Endothelial cell of umbilical vein (primary cell): ENCODE measurements around the gene RAD51B. TPM values are rescaled to one million over a fixed set of nuclear protein-coding genes. Genes with fewer than 3 reads are reported as not detected.

Source experiments
- BruUV-seq: library from RNA; stranded (reverse); fragments of 400-500 nt; replicated peaks from 2 replicates; lab custom pipeline; 2021; lab: Mats Ljungman, UMichigan
- CTCF ChIA-PET: fragments of 300-600, 350-600 bp; sonication (Branson Sonifier 250); formaldehyde crosslinking; loops from one replicate; lab custom pipeline; 2021; ENCODE audit warnings: antibody characterized with exemption, inconsistent platforms; lab: Charles Lee
- POLR2A ChIA-PET: fragments of 300-600, 350-600 bp; sonication (Branson Sonifier 250); formaldehyde crosslinking; loops from one replicate; lab custom pipeline; 2021; ENCODE audit warnings: antibody characterized with exemption, inconsistent platforms; lab: Charles Lee
- DNase-seq: peaks from one replicate; pipeline ENCODE4 v3.0.0-alpha.2; 2011; ENCODE audit warnings: low read depth, low spot score
- FAIRE-seq: peaks from 2 replicates; lab custom pipeline; 2011; peaks lifted over from hg19 to GRCh38; lab: Jason Lieb, UNC
- H2AFZ ChIP-seq: 2 replicates; pipeline ENCODE4 v1.6.0; 2012; ENCODE audit warnings: low read depth, low read length, control low read depth, inconsistent platforms
- H3K27ac ChIP-seq: 2 replicates; pipeline ENCODE4 v1.5.1; 2011; ENCODE audit warnings: low read depth, mild to moderate bottlenecking, control low read depth, low read length, moderate library complexity; ENCODE audit not compliant: insufficient read depth
- H3K27me3 ChIP-seq, 2 experiments: 2 replicates each; pipeline versions ENCODE4 v1.6.0 to v1.6.1; 2011; ENCODE audit warnings: low read length in 2 of 2, mixed read lengths in 1 of 2; ENCODE audit not compliant: control insufficient read depth in 2 of 2, insufficient read depth in 2 of 2
- H3K36me3 ChIP-seq, 2 experiments: 2 replicates in 1 of 2; 3 replicates in 1 of 2; pipeline ENCODE4 v1.5.1; 2011; ENCODE audit warnings: low read length in 2 of 2, mild to moderate bottlenecking in 1 of 2, moderate library complexity in 1 of 2; ENCODE audit not compliant: control insufficient read depth in 2 of 2, insufficient read depth in 2 of 2; ENCODE audit errors: extremely low read depth in 1 of 2
- H3K4me1 ChIP-seq: 3 replicates; pipeline ENCODE4 v1.5.1; 2011; ENCODE audit warnings: mild to moderate bottlenecking, low read length; ENCODE audit not compliant: control insufficient read depth, insufficient read depth; ENCODE audit errors: extremely low read depth
- H3K4me2 ChIP-seq: 2 replicates; pipeline ENCODE4 v1.6.1; 2011; ENCODE audit warnings: low read length, control low read depth, mixed read lengths; ENCODE audit not compliant: insufficient read depth
- H3K4me3 ChIP-seq, 3 experiments: fragments of 200-600 bp in 1 of 3; sonication (generic), shearing (Covaris generic) in 1 of 3; replicated peaks in 1 of 3; 2 replicates each; pipeline ENCODE4 v1.5.1; 2011 to 2016; ENCODE audit warnings: control low read depth in 3 of 3, low read length in 3 of 3, mild to moderate bottlenecking in 2 of 3, inconsistent platforms in 1 of 3, low read depth in 1 of 3, moderate library complexity in 1 of 3; ENCODE audit not compliant: insufficient read depth in 1 of 3
- H3K79me2 ChIP-seq: 2 replicates; pipeline ENCODE4 v1.6.0; 2012; ENCODE audit warnings: low read length, inconsistent platforms; ENCODE audit not compliant: control insufficient read depth, insufficient read depth
- H3K9ac ChIP-seq: replicated peaks from 2 replicates; pipeline ENCODE3; 2011; ENCODE audit warnings: low read length, control low read depth; ENCODE audit not compliant: insufficient read depth; ENCODE audit errors: extremely low read depth
- H3K9me1 ChIP-seq: replicated peaks from 3 replicates; pipeline ENCODE4 v1.6.0; 2011; ENCODE audit warnings: mild to moderate bottlenecking, low read length; ENCODE audit not compliant: control insufficient read depth, insufficient read depth; ENCODE audit errors: extremely low read depth
- H3K9me3 ChIP-seq: replicated peaks from 2 replicates; pipeline ENCODE4 v1.5.1; 2012; ENCODE audit warnings: low read length, inconsistent platforms; ENCODE audit not compliant: control insufficient read depth, insufficient read depth
- H4K20me1 ChIP-seq: replicated peaks from 2 replicates; pipeline ENCODE3; 2011; ENCODE audit warnings: mild to moderate bottlenecking, low read length; ENCODE audit not compliant: control insufficient read depth, insufficient read depth; ENCODE audit errors: extremely low read depth
- CTCF ChIP-seq, 2 donors: IDR thresholded peaks; 1 replicate in 1 of 2; 2 replicates in 1 of 2; pipeline ENCODE4 v1.5.1; 2011; ENCODE audit warnings: low read length in 2 of 2, mild to moderate bottlenecking in 2 of 2, moderate library complexity in 2 of 2, control low read depth in 1 of 2, inconsistent platforms in 1 of 2, low read depth in 1 of 2; ENCODE audit not compliant: insufficient read depth in 1 of 2; ENCODE audit errors: extremely low read depth in 1 of 2
- EZH2 ChIP-seq: IDR thresholded peaks from 2 replicates; pipeline ENCODE4 v1.6.1; 2012; ENCODE audit warnings: borderline replicate concordance, low read depth, mild to moderate bottlenecking, moderate library complexity, low read length, inconsistent platforms; ENCODE audit not compliant: severe bottlenecking
- FOS ChIP-seq: IDR thresholded peaks from 2 replicates; pipeline ENCODE4 v1.6.1; 2011; ENCODE audit warnings: mild to moderate bottlenecking, low read length, moderate library complexity, borderline replicate concordance; ENCODE audit not compliant: insufficient read depth
- GATA2 ChIP-seq: IDR thresholded peaks from 2 replicates; pipeline ENCODE4 v1.7.0; 2011; ENCODE audit warnings: low read depth, mild to moderate bottlenecking, moderate library complexity, mixed read lengths, low read length; ENCODE audit not compliant: insufficient read length, insufficient read depth
- JUN ChIP-seq: IDR thresholded peaks from 2 replicates; pipeline ENCODE4 v1.6.1; 2011; ENCODE audit warnings: borderline replicate concordance, low read depth; ENCODE audit not compliant: insufficient read length, insufficient read depth
- MAX ChIP-seq: IDR thresholded peaks from 2 replicates; pipeline ENCODE4 v1.6.1; 2011; ENCODE audit not compliant: insufficient read depth, insufficient read length
- MYC ChIP-seq: IDR thresholded peaks from one replicate; pipeline ENCODE4 v1.6.1; 2011; ENCODE audit warnings: mild to moderate bottlenecking, low read depth, low read length
- POLR2A ChIP-seq: IDR thresholded peaks from 2 replicates; pipeline ENCODE4 v1.6.1; 2012; ENCODE audit warnings: low read depth, mild to moderate bottlenecking, control low read depth, low read length
- POLR2AphosphoS5 ChIP-seq: IDR thresholded peaks from 2 replicates; pipeline ENCODE4 v1.6.1; 2012; ENCODE audit warnings: low read depth, mild to moderate bottlenecking, control low read depth, low read length, moderate library complexity; ENCODE audit not compliant: insufficient read depth
- dilution Hi-C: fragments of 300-500 bp; cut with MboI; formaldehyde crosslinking; loops from one replicate; pipeline ENCODE4 v1.15.0; 2019; ENCODE audit warnings: low sequenced_read_pairs; ENCODE audit not compliant: extremely low pct_ligation_motif_present
- intact Hi-C: fragments of 100-400 bp; cut with micrococcal nuclease; formaldehyde crosslinking; loops from one replicate; pipeline ENCODE4 v1.10.0; 2022
- polyA plus RNA-seq, 4 experiments: library from polyadenylated mRNA; depleted of rRNA in 3 of 4; stranded (reverse) in 3 of 4; unstranded in 1 of 4; fragments of >200 nt; gene quantifications; 2 replicates each; pipeline versions ENCODE4 v1.2.1 to v1.2.3, GENCODE V29; 2011 to 2012; ENCODE audit warnings: missing spikeins in 1 of 4
- total RNA-seq: library from RNA; stranded (reverse); gene quantifications from 2 replicates; pipeline ENCODE4 v1.2.3, GENCODE V29; 2021

RAD51B gene
- total and polyA plus RNA-seq, 2 donors (not counting 3 experiments of a cell fraction or from before 2014, with no cell fraction given): 3.9 to 19.0 TPM

- no peak overlapping the region for H2AFZ ChIP-seq
- no peaks in the 10 kb centered on the region for H3K36me3 ChIP-seq
- dilution Hi-C loops (no loop called here), intact Hi-C loops (loop anchor here (5.0 kb wide), 1 partner anchor 80 kb away; no protein-coding TSS in a partner anchor)
- CTCF ChIA-PET: no interaction called here
- H3K4me3 ChIP-seq: no peak overlapping the region
- H3K4me2 ChIP-seq: no peak overlapping the region
- H3K79me2 ChIP-seq: no peaks in the 10 kb centered on the region
- POLR2A ChIA-PET: no interaction called here
- no peak for DNase-seq
- H3K27me3 ChIP-seq: no peaks in the 10 kb centered on the region
- no peaks in the 10 kb centered on the region for H3K9me1 ChIP-seq
- no peak for TF ChIP-seq EZH2
- TF ChIP-seq JUN: no peak
- TF ChIP-seq FOS: no peak
- TF ChIP-seq MAX: no peak
- no peak for TF ChIP-seq MYC
- no peak for TF ChIP-seq GATA2
- no peak for TF ChIP-seq CTCF (IDR thresholded peaks at IDR 0.05; ENCODE audit: extremely low read depth in 1 of 2, insufficient read depth in 1 of 2, low read depth in 1 of 2, low read length in 2 of 2)
- no peak for TF ChIP-seq POLR2A
- TF ChIP-seq POLR2AphosphoS5: no peak
- H4K20me1 ChIP-seq: no peaks in the 10 kb centered on the region
- peaks cover 39% of the 10 kb centered on the region for H3K4me1 ChIP-seq
- H3K9me3 ChIP-seq: no peaks in the 10 kb centered on the region
- no peak for FAIRE-seq
- BruUV-seq: no TSS peak
- H3K27ac ChIP-seq: no peak overlapping the region
- no peak overlapping the region for H3K9ac ChIP-seq
Measured at GRCh38 chr14:68497011-68497410, 677.4 kb downstream of the RAD51B start.
